Lower leg skin (tissue), 3 donors: ENCODE data around the gene G2E3.

Source experiments
- POLR2A ChIP-seq, 2 donors: fragments of 450-650 bp; IDR thresholded peaks; one replicate each; pipeline ENCODE4 v1.6.1; 2016 to 2017; ENCODE audit warnings: antibody characterized with exemption in 2 of 2, mild to moderate bottlenecking in 1 of 2, moderate library complexity in 1 of 2
- TF ChIP-seq, protein P1 (sequence below), 3 donors: fragments of 450-650 bp; IDR thresholded peaks; one replicate each; pipeline ENCODE4 v1.5.1; 2016; ENCODE audit warnings: antibody characterized with exemption in 3 of 3, mild to moderate bottlenecking in 3 of 3, moderate library complexity in 2 of 3

DNA sequence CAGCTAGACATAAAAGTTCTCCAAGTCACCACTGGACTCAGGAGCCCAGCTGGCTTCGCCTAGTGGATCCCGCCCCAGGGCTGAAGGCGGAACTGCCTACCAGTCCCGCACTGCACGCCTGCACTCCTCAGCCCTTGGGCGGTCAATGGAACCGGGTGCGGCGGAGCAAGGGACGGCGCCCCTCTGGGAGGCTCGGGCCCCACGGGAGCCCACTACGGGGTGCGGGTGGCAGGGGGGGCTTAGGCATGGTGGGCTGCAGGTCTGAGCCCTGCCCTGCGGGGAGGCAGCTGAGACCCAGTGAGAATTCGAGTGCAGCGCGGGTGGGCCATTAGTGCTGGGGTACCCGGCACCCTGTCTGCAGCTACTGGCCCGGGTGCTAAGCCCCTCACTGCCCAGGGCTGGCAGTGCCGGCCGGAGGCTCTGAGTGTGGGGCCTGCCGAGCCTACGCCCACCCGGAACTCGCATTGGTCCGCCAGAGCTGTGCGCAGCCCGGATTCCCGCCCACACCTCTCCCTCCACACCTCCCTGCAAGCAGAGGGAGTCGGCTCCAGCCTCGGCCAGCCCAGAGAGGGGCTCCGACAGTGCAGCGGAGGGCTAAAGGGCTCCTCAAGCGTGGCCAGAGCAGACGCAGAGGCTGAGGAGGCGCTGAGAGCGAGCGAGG lies 11.4 kb upstream of the G2E3 start:
- TF ChIP-seq, protein P1, sequence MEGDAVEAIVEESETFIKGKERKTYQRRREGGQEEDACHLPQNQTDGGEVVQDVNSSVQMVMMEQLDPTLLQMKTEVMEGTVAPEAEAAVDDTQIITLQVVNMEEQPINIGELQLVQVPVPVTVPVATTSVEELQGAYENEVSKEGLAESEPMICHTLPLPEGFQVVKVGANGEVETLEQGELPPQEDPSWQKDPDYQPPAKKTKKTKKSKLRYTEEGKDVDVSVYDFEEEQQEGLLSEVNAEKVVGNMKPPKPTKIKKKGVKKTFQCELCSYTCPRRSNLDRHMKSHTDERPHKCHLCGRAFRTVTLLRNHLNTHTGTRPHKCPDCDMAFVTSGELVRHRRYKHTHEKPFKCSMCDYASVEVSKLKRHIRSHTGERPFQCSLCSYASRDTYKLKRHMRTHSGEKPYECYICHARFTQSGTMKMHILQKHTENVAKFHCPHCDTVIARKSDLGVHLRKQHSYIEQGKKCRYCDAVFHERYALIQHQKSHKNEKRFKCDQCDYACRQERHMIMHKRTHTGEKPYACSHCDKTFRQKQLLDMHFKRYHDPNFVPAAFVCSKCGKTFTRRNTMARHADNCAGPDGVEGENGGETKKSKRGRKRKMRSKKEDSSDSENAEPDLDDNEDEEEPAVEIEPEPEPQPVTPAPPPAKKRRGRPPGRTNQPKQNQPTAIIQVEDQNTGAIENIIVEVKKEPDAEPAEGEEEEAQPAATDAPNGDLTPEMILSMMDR (IDR thresholded peaks at IDR 0.05) = no peak
- TF ChIP-seq POLR2A (IDR thresholded peaks at IDR 0.05) = no peak
